GM12878 (cell line): ENCODE data around the gene FARS2. TPM values are rescaled to one million over a fixed set of nuclear protein-coding genes. Genes with fewer than 3 reads are reported as not detected.

Experiments used
- ATAC-seq: fragments of 200-7000 bp; cut with Tn5 transposase; 3 replicates; pipeline ENCODE4 v1.9.1; 2020; ENCODE audit warnings: mild to moderate bottlenecking, moderate library complexity
- BruUV-seq: library from RNA; stranded (reverse); fragments of 400-500 nt; replicated peaks from 2 replicates; lab custom pipeline; 2021; lab: Mats Ljungman, UMichigan
- CTCF ChIA-PET: fragments of 300-600 bp; sonication (Branson Sonifier 250); formaldehyde crosslinking; extraction: SDS; loops from one replicate; lab custom pipeline; 2021; ENCODE audit warnings: inconsistent platforms; lab: Yijun Ruan, JAX
- POLR2A ChIA-PET: fragments of 350-600 bp; formaldehyde crosslinking; extraction: SDS; loops from one replicate; lab custom pipeline; 2021; ENCODE audit warnings: inconsistent platforms; lab: Charles Lee
- RAD21 ChIA-PET: fragments of 300-600 bp; sonication (Branson Sonifier 250); formaldehyde crosslinking; loops from one replicate; lab custom pipeline; 2023; ENCODE audit warnings: antibody characterized with exemption; ENCODE audit not compliant: unreplicated experiment; lab: Charles Lee
- SMC1A ChIA-PET: fragments of 300-600 bp; sonication (Branson Sonifier 250); formaldehyde crosslinking; loops from one replicate; lab custom pipeline; 2023; ENCODE audit not compliant: unreplicated experiment, uncharacterized antibody; lab: Charles Lee
- DNase-seq: peaks from one replicate; pipeline ENCODE4 v3.0.0-alpha.2; 2011; ENCODE audit warnings: low read depth, low spot score
- FAIRE-seq: peaks from 3 replicates; lab custom pipeline; 2011; peaks lifted over from hg19 to GRCh38; lab: Jason Lieb, UNC
- H2AFZ ChIP-seq: 2 replicates; pipeline ENCODE4 v1.6.0; 2011; ENCODE audit warnings: low read depth, low read length, control low read depth; ENCODE audit not compliant: control insufficient read depth
- H3K27ac ChIP-seq: 2 replicates; pipeline ENCODE4 v1.5.1; 2011; ENCODE audit warnings: control low read depth; ENCODE audit not compliant: control insufficient read depth, insufficient read depth
- H3K27me3 ChIP-seq, 2 experiments: replicated peaks in 1 of 2; 2 replicates each; pipeline versions ENCODE4 v1.6.0 to v1.6.1; 2011; ENCODE audit warnings: low read length in 1 of 2; ENCODE audit not compliant: control insufficient read depth in 2 of 2, insufficient read depth in 2 of 2
- H3K36me3 ChIP-seq, 2 experiments: 2 replicates each; pipeline ENCODE4 v1.5.1; 2011; ENCODE audit warnings: low read length in 1 of 2; ENCODE audit not compliant: control insufficient read depth in 2 of 2, insufficient read depth in 2 of 2
- H3K4me1 ChIP-seq: 2 replicates; pipeline ENCODE4 v1.6.1; 2011; ENCODE audit warnings: mild to moderate bottlenecking, low read length, moderate library complexity, mixed read lengths; ENCODE audit not compliant: control insufficient read depth, insufficient read depth
- H3K4me2 ChIP-seq: 2 replicates; pipeline ENCODE4 v1.6.0; 2011; ENCODE audit warnings: control low read depth; ENCODE audit not compliant: control insufficient read depth, insufficient read depth
- H3K4me3 ChIP-seq: fragments of 200-600 bp; sonication (generic); 2 replicates; pipeline ENCODE4 v1.5.1; 2016
- H3K79me2 ChIP-seq: 2 replicates; pipeline ENCODE4 v1.6.0; 2011; ENCODE audit warnings: low read length; ENCODE audit not compliant: control insufficient read depth, insufficient read depth
- H3K9ac ChIP-seq: 2 replicates; pipeline ENCODE4 v1.8.0; 2011; ENCODE audit warnings: low read length, control low read depth, mixed read lengths; ENCODE audit not compliant: control insufficient read depth, insufficient read depth
- H3K9me3 ChIP-seq: replicated peaks from 3 replicates; pipeline ENCODE4 v1.5.1; 2011; ENCODE audit warnings: mild to moderate bottlenecking, low read length; ENCODE audit not compliant: control insufficient read depth, insufficient read depth
- H4K20me1 ChIP-seq: 2 replicates; pipeline ENCODE4 v1.6.0; 2011; ENCODE audit not compliant: control insufficient read depth, insufficient read depth
- BCLAF1 ChIP-seq: fragments of 450-650 bp; IDR thresholded peaks from 2 replicates; pipeline ENCODE4 v1.6.1; 2017; ENCODE audit warnings: antibody characterized with exemption, mild to moderate bottlenecking, moderate library complexity
- CEBPB ChIP-seq, 2 experiments: fragments of 150-350 bp in 1 of 2; IDR thresholded peaks; 2 replicates each; pipeline ENCODE4 v1.6.1; 2012 to 2014; ENCODE audit warnings: low read depth in 2 of 2, low read length in 2 of 2, borderline replicate concordance in 1 of 2, inconsistent platforms in 1 of 2
- CHD4 ChIP-seq: fragments of 200-600 bp; sonication (generic); IDR thresholded peaks from 2 replicates; pipeline ENCODE4 v1.6.1; 2016; ENCODE audit warnings: mild to moderate bottlenecking
- CREM ChIP-seq: IDR thresholded peaks from 2 replicates; pipeline ENCODE4 v1.6.1; 2014; ENCODE audit warnings: antibody characterized with exemption, low read depth
- EED ChIP-seq: sonication (generic); IDR thresholded peaks from 2 replicates; pipeline ENCODE4 v1.6.1; 2016; ENCODE audit warnings: antibody characterized with exemption, low read depth
- GATAD2B ChIP-seq: fragments of 450-650 bp; conservative IDR thresholded peaks from 2 replicates; pipeline ENCODE4 v1.6.1; 2017; ENCODE audit warnings: low read depth, mild to moderate bottlenecking, moderate library complexity
- HDGF ChIP-seq: fragments of 450-650 bp; IDR thresholded peaks from 2 replicates; pipeline ENCODE4 v1.6.1; 2016; ENCODE audit warnings: antibody characterized with exemption
- JUNB ChIP-seq: IDR thresholded peaks from 2 replicates; pipeline ENCODE4 v1.6.1; 2016; ENCODE audit warnings: antibody characterized with exemption, mild to moderate bottlenecking
- MEF2A ChIP-seq: IDR thresholded peaks from 2 replicates; pipeline ENCODE4 v1.6.1; 2011; ENCODE audit warnings: low read depth, mild to moderate bottlenecking, low read length, moderate library complexity; ENCODE audit not compliant: insufficient read depth
- MLLT1 ChIP-seq: fragments of 450-650 bp; IDR thresholded peaks from 2 replicates; pipeline ENCODE4 v1.6.1; 2016; ENCODE audit warnings: mild to moderate bottlenecking
- MYB ChIP-seq: fragments of 150-350 bp; IDR thresholded peaks from 2 replicates; pipeline ENCODE4 v1.6.1; 2014; ENCODE audit warnings: mild to moderate bottlenecking, low read depth, low read length, borderline replicate concordance
- NBN ChIP-seq: fragments of 450-650 bp; IDR thresholded peaks from 2 replicates; pipeline ENCODE4 v1.6.1; 2016
- NFYB ChIP-seq: IDR thresholded peaks from 2 replicates; pipeline ENCODE4 v1.6.1; 2011; ENCODE audit warnings: low read depth, mild to moderate bottlenecking, low read length, improper control_type of control experiment, moderate library complexity; ENCODE audit not compliant: insufficient read depth
- PAX8 ChIP-seq: fragments of 450-650 bp; IDR thresholded peaks from 2 replicates; pipeline ENCODE4 v1.6.1; 2017; ENCODE audit warnings: mild to moderate bottlenecking, moderate library complexity
- PML ChIP-seq: IDR thresholded peaks from 2 replicates; pipeline ENCODE4 v1.6.1; 2012; ENCODE audit warnings: low read length, inconsistent platforms
- POU2F2 ChIP-seq: IDR thresholded peaks from 3 replicates; pipeline ENCODE4 v1.6.1; 2011; ENCODE audit warnings: low read depth, mild to moderate bottlenecking, low read length, borderline replicate concordance
- RELA ChIP-seq: fragments of 450-650 bp; IDR thresholded peaks from 2 replicates; pipeline ENCODE4 v1.8.0; 2014; ENCODE audit warnings: borderline replicate concordance; ENCODE audit not compliant: partially characterized antibody
- SIX5 ChIP-seq: IDR thresholded peaks from 2 replicates; pipeline ENCODE4 v1.6.1; 2011; ENCODE audit warnings: mild to moderate bottlenecking, low read depth, low read length, moderate library complexity; ENCODE audit not compliant: severe bottlenecking
- SMAD1 ChIP-seq: fragments of 450-650 bp; IDR thresholded peaks from 2 replicates; pipeline ENCODE4 v1.6.1; 2018; ENCODE audit warnings: mild to moderate bottlenecking, low read depth; ENCODE audit not compliant: partially characterized antibody
- SMAD5 ChIP-seq: IDR thresholded peaks from 2 replicates; pipeline ENCODE4 v1.6.1; 2016; ENCODE audit warnings: antibody characterized with exemption, low read depth
- SUPT20H ChIP-seq: IDR thresholded peaks from 2 replicates; pipeline ENCODE4 v1.6.1; 2011; ENCODE audit warnings: low read depth, mild to moderate bottlenecking, low read length, moderate library complexity, borderline replicate concordance; ENCODE audit not compliant: control insufficient read depth
- YY1 ChIP-seq: IDR thresholded peaks from 2 replicates; pipeline ENCODE4 v1.6.1; 2011; ENCODE audit warnings: low read depth, mild to moderate bottlenecking, low read length
- ZNF274 ChIP-seq: IDR thresholded peaks from one replicate; pipeline ENCODE4 v1.8.0; 2011; ENCODE audit not compliant: insufficient read length, insufficient read depth
- WGBS: methylation state at CpG from one replicate; pipeline ENCODE4 v1.1.6; 2016; ENCODE audit warnings: low lambda C conversion rate; ENCODE audit not compliant: insufficient replicate concordance, insufficient coverage; ENCODE audit errors: missing lambda C conversion rate; 5-methylcytosine and 5-hydroxymethylcytosine counted together
- in situ Hi-C: fragments of 300-500 bp; cut with MboI; formaldehyde crosslinking; loops from 9 replicates; pipeline ENCODE4 v1.14.3; 2018; ENCODE audit warnings: mixed read lengths
- intact Hi-C: fragments of 100-400 bp; cut with micrococcal nuclease; formaldehyde crosslinking; loops from one replicate; pipeline ENCODE4 v1.14.2; 2022; ENCODE audit not compliant: unreplicated experiment
- polyA plus RNA-seq, 11 experiments: library from polyadenylated mRNA; depleted of rRNA in 4 of 11; unstranded in 6 of 11; stranded (reverse) in 5 of 11; fragments of >200 nt; fragmentation: Nextera tagmentation in 4 of 11; fragmentation: Illumina TruSeq in 1 of 11; extraction: Ambion mirVana in 4 of 11; extraction: Trizol in 1 of 11; gene quantifications; 1 replicate in 1 of 11; 2 replicates in 10 of 11; pipeline versions ENCODE4 v1.2.1 to v1.2.3, GENCODE V29; 2011 to 2016; ENCODE audit warnings: inconsistent platforms in 2 of 11, missing spikeins in 2 of 11, low read depth in 1 of 11
- total RNA-seq, 4 experiments: library from RNA; depleted of rRNA in 3 of 4; stranded (reverse); fragments of >200 nt in 3 of 4; fragmentation: Illumina TruSeq in 1 of 4; extraction: Trizol in 1 of 4; gene quantifications; 2 replicates each; pipeline versions ENCODE4 v1.2.1 to v1.2.3, GENCODE V29; 2013 to 2021

Gene FARS2
- total and polyA plus RNA-seq, 10 of the 15 experiments (the other 5 are each of a cell fraction or from before 2014, with no cell fraction given), result 16.8 to 46.7 (median 25.6) TPM

GRCh38 chr6:5764401-5764955 lies 503.2 kb downstream of the FARS2 start:
- H3K79me2 ChIP-seq, result no peaks in the 10 kb centered on the region
- ChIA-PET POLR2A (no interaction called here), SMC1A (interaction anchor here (1.2 to 1.7 kb wide), 3 partner anchors 10 to 293 kb away, joined by 5 read pairs; no protein-coding TSS in a partner anchor), CTCF (interaction anchor here (0.6 to 1.1 kb wide), 2 partner anchors 293 to 297 kb away, joined by 3 to 4 read pairs; no protein-coding TSS in a partner anchor), RAD21 (interaction anchor here (0.6 kb wide), 1 partner anchor 578 kb away, joined by 3 read pairs; no protein-coding TSS in a partner anchor)
- no peak overlapping the region for H3K9ac ChIP-seq
- H2AFZ ChIP-seq, result no peak overlapping the region
- no peak overlapping the region for H3K27ac ChIP-seq
- intact Hi-C loops, result loop anchor here (10.0 kb wide), 1 partner anchor 290 kb away; no protein-coding TSS in a partner anchor
- H3K4me2 ChIP-seq, result peak overlapping the region; percentile 65
- DNase-seq (peak; percentile 8), ATAC-seq (no peak; the same call in 2 of the 3 replicates), FAIRE-seq (peak; percentile 35)
- no peaks in the 10 kb centered on the region; the same call in 2 of the 3 replicates for H3K9me3 ChIP-seq
- H3K4me3 ChIP-seq, result no peak overlapping the region
- no peaks in the 10 kb centered on the region for H3K27me3 ChIP-seq
- H4K20me1 ChIP-seq, result no peaks in the 10 kb centered on the region
- no TSS peak for BruUV-seq
- WGBS, result 11% methylated on average over 9 of the region's 9 CpGs
- H3K4me1 ChIP-seq, result peaks cover 7% of the 10 kb centered on the region
- in situ Hi-C loops, result no loop called here
- H3K36me3 ChIP-seq, result no peaks in the 10 kb centered on the region; a peak in 1 of 4 replicates
- no peak for TF ChIP-seq MYB
- TF ChIP-seq CEBPB (IDR thresholded peaks at IDR 0.05; ENCODE audit: borderline replicate concordance in 1 of 2, low read depth in 2 of 2, low read length in 2 of 2), result no peak
- TF ChIP-seq SUPT20H, result no peak
- no peak for TF ChIP-seq GATAD2B
- no peak for TF ChIP-seq CHD4
- TF ChIP-seq MEF2A, result 0 out of 2 replicates have a peak, but pooled peaks have one; percentile 72
- no peak for TF ChIP-seq SMAD5
- TF ChIP-seq SIX5, result no peak
- TF ChIP-seq NFYB, result no peak
- TF ChIP-seq RELA, result no peak
- TF ChIP-seq SMAD1, result no peak
- TF ChIP-seq PML, result no peak
- TF ChIP-seq PAX8, result no peak
- no peak for TF ChIP-seq NBN
- no peak for TF ChIP-seq ZNF274
- TF ChIP-seq BCLAF1, result no peak
- TF ChIP-seq HDGF, result no peak
- peak; percentile 74 for TF ChIP-seq EED
- peak; percentile 63 for TF ChIP-seq YY1
- peak; percentile 32; the same call in 1 of the 2 replicates for TF ChIP-seq JUNB
- no peak for TF ChIP-seq POU2F2
- TF ChIP-seq CREM, result peak; percentile 76; the same call in 1 of the 2 replicates
- TF ChIP-seq MLLT1, result no peak
